HG03066 (cell line): ENCODE results near the gene ZNF438.
"Not testable (repeated sequence)": the region's sequence is repeated elsewhere in the genome, so short reads cannot be mapped to it uniquely, and the experiment has no call there.

ENCODE experiments used
- ATAC-seq: cut with Tn5 transposase; IDR thresholded peaks from one replicate; pipeline ENCODE4 v1.9.1; 2021; ENCODE audit warnings: low read depth; ENCODE audit not compliant: unreplicated experiment

Gene ZNF438

GRCh38 chr10:31051703-31052102 lies 20.0 kb upstream of the ZNF438 start:
- ATAC-seq = no peak

GRCh38 chr10:31042670-31043069 lies 11.0 kb upstream of the ZNF438 start:
- no peak for ATAC-seq

GRCh38 chr10:31041011-31041410 lies 9.3 kb upstream of the ZNF438 start:
- no peak for ATAC-seq

- not testable (repeated sequence) for ATAC-seq
Observed at GRCh38 chr10:31039006-31039405, 7.3 kb upstream of the ZNF438 start.

- no peak for ATAC-seq
Observed at GRCh38 chr10:31037749-31038148, 6.1 kb upstream of the ZNF438 start.

GRCh38 chr10:31036209-31036608 lies 4.5 kb upstream of the ZNF438 start:
- ATAC-seq = no peak

- ATAC-seq = no peak
Observed at GRCh38 chr10:31035266-31035798, 3.7 kb upstream of the ZNF438 start.

GRCh38 chr10:31034098-31034909 lies 2.6 kb upstream of the ZNF438 start:
- ATAC-seq = no peak

GRCh38 chr10:31033147-31033546 lies 1.5 kb upstream of the ZNF438 start:
- no peak for ATAC-seq

- ATAC-seq = peak; percentile 88
Observed at GRCh38 chr10:31032258-31033132, 830 bp upstream of the ZNF438 start.

- ATAC-seq = no peak
Observed at GRCh38 chr10:31031205-31031557, 484 bp downstream of the ZNF438 start.

GRCh38 chr10:31030800-31031199 lies 865 bp downstream of the ZNF438 start:
- no peak for ATAC-seq

- ATAC-seq = no peak
Observed at GRCh38 chr10:31030260-31030659, 1.4 kb downstream of the ZNF438 start.

GRCh38 chr10:31028081-31028480 lies 3.6 kb downstream of the ZNF438 start:
- no peak for ATAC-seq

GRCh38 chr10:31026279-31026678 lies 5.4 kb downstream of the ZNF438 start:
- ATAC-seq = not testable (repeated sequence)

GRCh38 chr10:31025142-31025541 lies 6.5 kb downstream of the ZNF438 start:
- no peak for ATAC-seq

GRCh38 chr10:31023558-31023957 lies 8.1 kb downstream of the ZNF438 start:
- ATAC-seq = no peak

- ATAC-seq = no peak
Observed at GRCh38 chr10:31020209-31020608, 11.5 kb downstream of the ZNF438 start.

GRCh38 chr10:31018962-31019361 lies 12.7 kb downstream of the ZNF438 start:
- ATAC-seq = no peak

GRCh38 chr10:31018356-31018750 lies 13.3 kb downstream of the ZNF438 start:
- ATAC-seq = no peak

GRCh38 chr10:31017534-31018355 lies 13.9 kb downstream of the ZNF438 start:
- no peak for ATAC-seq
